22Rv1 (cell line): ENCODE results near the gene PPARD.
"Not testable (repeated sequence)": the region's sequence is repeated elsewhere in the genome, so short reads cannot be mapped to it uniquely, and the experiment has no call there.

Experiments
- H3K27ac ChIP-seq: fragments of 450-650 bp; 2 replicates; pipeline ENCODE4 v1.5.1; 2017
- CTCF ChIP-seq: fragments of 450-650 bp; IDR thresholded peaks from 2 replicates; pipeline ENCODE4 v1.5.1; 2017; ENCODE audit warnings: mild to moderate bottlenecking
- ZFX ChIP-seq: fragments of 450-650 bp; IDR thresholded peaks from 2 replicates; pipeline ENCODE4 v1.6.1; 2017; ENCODE audit warnings: antibody characterized with exemption, borderline replicate concordance

The PPARD gene

DNA sequence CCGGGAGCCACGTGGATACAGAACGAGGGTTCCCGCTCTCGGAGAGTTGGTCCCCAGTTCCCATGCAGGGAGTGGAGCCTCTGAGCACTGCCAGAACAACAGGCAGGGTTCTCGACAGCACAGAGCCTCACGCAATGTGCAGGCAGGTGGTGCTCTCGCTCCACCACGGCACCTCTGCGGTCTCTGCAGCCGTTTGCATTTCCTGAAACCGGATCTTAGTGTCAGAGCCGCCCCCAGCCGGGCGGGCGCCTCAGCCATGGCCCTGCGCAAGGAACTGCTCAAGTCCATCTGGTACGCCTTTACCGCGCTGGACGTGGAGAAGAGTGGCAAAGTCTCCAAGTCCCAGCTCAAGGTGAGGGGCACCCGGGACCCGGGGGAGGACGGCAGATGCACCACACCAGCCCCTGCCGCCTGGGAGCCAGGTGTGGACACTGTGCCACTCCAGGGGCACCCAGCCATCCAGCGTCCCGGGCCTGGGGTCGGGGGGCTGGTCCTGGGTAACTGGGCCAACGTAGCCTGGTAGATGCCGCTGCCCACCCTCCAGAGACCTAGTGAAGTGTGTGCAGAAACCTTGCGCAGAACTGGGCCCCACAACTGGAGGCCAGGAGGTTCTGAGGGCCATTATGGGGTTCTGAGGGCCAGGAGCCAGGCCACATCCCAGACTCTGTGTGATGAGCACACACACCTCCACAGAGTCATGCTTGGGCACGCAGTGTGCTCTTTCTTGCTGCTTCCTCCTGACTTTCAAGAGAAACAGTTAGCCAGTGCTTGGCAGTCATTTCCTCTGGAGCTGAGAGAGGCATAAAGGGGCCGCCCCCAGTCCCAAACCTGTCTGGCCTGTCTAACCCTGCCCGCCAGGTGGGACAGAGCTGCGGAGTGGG lies 44.5 kb upstream of the PPARD start, which contains the start of gene DEF6:
TSS of gene DEF6 (plus strand) at position 218 of the 881 bp plus-strand sequence. CDS start at position 257, 39 bp downstream.
- TF ChIP-seq ZFX: no peak
- peak; percentile 92 for TF ChIP-seq CTCF
- peak within 1 kb of the TSS; percentile 67 for H3K27ac ChIP-seq

GRCh38 chr6:35298625-35299140 lies 43.7 kb upstream of the PPARD start:
- H3K27ac ChIP-seq: peak overlapping the region; percentile 67; the same call in 1 of the 2 replicates
- TF ChIP-seq ZFX (no peak), CTCF (no peak)

GRCh38 chr6:35299674-35300073 lies 42.7 kb upstream of the PPARD start:
- TF ChIP-seq ZFX (no peak), CTCF (no peak)
- H3K27ac ChIP-seq: no peak overlapping the region

DNA sequence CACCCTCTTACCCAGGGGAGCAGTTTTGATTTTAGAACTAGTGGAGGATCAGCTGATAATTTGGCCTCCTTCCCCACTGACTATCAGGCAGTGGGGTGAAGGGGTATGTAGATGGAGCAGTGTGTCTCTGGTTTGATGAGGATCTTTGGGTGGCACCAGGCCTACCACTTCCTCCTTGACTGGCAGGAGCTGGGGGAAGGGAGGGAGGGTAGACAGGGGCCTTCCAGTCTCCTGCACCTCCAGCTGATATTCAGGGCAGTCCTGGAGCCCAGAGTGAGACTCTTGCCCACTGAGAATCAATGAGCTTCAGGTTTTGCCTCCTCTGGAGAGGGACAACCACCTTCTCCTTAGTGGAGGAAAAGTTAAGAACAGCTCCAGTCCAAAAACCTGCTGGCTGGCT lies 41.5 kb upstream of the PPARD start:
- TF ChIP-seq ZFX: no peak
- TF ChIP-seq CTCF: no peak
- no peak overlapping the region for H3K27ac ChIP-seq

DNA sequence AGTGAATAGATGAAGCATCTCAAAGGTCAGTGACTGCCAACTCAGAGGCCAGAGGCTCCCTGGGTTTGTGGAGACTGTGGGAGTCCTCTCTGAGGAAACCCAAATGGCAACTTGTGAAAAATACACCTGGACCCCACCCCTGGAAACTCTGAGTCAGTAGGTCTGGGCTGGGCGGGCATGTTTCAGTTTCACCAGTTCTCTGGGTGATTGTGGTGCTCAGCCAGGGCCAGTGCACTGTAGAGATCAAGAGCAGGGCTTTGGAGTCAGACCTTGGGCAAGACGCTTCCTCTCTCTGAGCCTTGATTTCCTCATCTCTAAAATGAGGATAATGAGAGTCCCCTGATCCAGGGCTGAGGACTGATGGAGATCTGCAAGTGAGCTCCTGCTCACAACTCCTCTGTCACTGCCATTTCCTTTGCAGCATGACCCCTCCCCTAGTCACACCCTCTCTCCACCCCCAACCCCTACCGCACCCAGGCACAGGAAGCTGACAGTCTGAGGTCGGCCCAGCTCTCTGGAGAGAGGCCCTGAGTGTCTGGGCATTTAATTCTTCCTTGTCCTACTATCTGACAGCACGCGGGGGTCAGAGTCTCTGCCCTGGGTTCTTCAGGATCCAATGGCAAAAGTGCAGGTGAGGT lies 39.6 kb upstream of the PPARD start:
- TF ChIP-seq CTCF (no peak), ZFX (no peak)
- no peak overlapping the region for H3K27ac ChIP-seq

- TF ChIP-seq CTCF: no peak
- no peak for TF ChIP-seq ZFX
- no peak overlapping the region; the same call in 1 of the 2 replicates for H3K27ac ChIP-seq
Observed at GRCh38 chr6:35304299-35304698, 38.1 kb upstream of the PPARD start.

DNA sequence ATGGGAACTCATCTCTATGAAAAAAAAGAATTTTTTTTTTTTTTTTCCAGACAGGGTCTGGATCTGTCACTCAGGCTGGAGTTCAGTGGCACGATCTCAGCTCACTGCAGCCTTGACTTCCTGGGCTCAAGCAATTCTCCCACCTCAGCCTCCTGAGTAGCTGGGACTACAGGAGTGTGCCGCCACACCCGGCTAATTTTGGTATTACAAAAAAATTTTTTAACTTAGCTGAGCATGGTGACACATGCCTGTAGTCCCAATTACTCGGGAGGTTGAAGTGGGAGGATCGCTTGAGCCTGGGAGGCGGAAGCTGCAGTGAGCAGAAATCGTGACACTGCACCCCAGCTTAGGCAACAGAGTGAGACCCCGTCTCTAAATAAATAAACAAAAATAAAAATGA lies 37.2 kb upstream of the PPARD start:
- peak; percentile 2; the same call in 1 of the 2 replicates for TF ChIP-seq CTCF
- TF ChIP-seq ZFX: no peak
- H3K27ac ChIP-seq: no peak overlapping the region; the same call in 1 of the 2 replicates

DNA sequence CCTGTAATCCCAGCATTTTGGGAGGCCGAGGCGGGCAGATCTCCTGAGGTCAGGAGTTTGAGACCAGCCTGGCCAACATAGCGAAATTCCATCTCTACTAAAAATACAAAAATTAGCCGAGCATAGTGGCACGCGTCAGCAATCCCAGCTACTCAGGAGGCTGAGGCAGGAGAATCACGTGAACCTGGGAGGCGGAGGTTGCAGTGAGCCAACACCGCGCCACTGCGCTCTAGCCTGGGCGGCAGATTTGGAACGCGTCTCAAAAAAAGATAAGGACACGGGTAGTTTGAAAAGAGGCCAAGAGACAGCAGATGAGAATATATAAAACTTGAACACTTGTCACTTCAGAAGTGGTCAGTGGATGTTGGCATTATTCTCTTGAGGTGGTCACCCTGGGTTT lies 35.2 kb upstream of the PPARD start:
- not testable (repeated sequence) for H3K27ac ChIP-seq

DNA sequence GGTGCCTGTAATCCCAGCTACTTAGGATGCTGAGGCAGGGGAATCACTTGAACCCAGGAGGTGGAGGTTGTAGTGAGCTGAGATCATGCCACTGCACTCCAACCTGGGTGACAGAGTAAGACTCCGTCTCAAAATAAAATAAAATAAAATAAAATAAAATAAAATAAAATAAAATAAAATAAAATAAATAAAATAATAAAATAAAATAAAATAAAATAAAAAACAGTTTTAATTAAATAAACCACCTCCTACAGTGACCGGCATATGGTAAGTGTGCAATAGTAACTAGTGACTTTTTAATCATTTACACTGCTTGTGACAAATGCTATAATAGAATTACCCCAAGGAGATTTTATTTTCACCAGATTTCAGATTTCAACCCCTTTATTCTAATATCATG lies 33.8 kb upstream of the PPARD start:
- not testable (repeated sequence) for H3K27ac ChIP-seq
